ENCODE data around the gene PLA2G2A.

Gene PLA2G2A

DNA sequence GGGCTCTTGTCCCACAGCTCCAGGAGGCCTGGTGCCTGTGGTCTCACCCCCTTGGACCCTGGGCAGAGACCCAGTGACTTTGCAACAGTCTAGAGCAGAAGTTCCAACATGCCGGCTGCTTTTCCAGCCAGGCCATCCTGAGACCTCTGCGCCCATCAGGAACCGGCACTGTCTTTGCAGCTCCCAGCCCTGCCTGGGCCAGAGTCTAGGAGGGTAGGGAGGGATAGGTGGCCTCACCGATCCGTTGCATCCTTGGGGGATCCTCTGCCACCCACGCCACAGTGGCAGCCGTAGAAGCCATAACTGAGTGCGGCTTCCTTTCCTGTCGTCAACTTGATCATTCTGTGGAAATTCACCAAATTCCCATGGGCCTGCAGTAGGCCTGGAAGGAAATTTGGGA is 1.3 kb downstream of the PLA2G2A start:
- no peak for DNase-seq (ENCODE audit: low read depth in 1 of 2, low spot score in 1 of 2)
- TF ChIP-seq SPI1 (IDR thresholded peaks at IDR 0.05; ENCODE audit: borderline replicate concordance, low read depth) (no peak), GABPA (IDR thresholded peaks at IDR 0.05; ENCODE audit: low read depth) (no peak), POLR2AphosphoS5 (IDR thresholded peaks at IDR 0.05; ENCODE audit: low read depth) (no peak)
- TF ChIP-seq, protein P1, sequence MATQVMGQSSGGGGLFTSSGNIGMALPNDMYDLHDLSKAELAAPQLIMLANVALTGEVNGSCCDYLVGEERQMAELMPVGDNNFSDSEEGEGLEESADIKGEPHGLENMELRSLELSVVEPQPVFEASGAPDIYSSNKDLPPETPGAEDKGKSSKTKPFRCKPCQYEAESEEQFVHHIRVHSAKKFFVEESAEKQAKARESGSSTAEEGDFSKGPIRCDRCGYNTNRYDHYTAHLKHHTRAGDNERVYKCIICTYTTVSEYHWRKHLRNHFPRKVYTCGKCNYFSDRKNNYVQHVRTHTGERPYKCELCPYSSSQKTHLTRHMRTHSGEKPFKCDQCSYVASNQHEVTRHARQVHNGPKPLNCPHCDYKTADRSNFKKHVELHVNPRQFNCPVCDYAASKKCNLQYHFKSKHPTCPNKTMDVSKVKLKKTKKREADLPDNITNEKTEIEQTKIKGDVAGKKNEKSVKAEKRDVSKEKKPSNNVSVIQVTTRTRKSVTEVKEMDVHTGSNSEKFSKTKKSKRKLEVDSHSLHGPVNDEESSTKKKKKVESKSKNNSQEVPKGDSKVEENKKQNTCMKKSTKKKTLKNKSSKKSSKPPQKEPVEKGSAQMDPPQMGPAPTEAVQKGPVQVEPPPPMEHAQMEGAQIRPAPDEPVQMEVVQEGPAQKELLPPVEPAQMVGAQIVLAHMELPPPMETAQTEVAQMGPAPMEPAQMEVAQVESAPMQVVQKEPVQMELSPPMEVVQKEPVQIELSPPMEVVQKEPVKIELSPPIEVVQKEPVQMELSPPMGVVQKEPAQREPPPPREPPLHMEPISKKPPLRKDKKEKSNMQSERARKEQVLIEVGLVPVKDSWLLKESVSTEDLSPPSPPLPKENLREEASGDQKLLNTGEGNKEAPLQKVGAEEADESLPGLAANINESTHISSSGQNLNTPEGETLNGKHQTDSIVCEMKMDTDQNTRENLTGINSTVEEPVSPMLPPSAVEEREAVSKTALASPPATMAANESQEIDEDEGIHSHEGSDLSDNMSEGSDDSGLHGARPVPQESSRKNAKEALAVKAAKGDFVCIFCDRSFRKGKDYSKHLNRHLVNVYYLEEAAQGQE (IDR thresholded peaks at IDR 0.05; ENCODE audit: insufficient replicate concordance, low read depth) = no peak
- TF ChIP-seq, protein P2, sequence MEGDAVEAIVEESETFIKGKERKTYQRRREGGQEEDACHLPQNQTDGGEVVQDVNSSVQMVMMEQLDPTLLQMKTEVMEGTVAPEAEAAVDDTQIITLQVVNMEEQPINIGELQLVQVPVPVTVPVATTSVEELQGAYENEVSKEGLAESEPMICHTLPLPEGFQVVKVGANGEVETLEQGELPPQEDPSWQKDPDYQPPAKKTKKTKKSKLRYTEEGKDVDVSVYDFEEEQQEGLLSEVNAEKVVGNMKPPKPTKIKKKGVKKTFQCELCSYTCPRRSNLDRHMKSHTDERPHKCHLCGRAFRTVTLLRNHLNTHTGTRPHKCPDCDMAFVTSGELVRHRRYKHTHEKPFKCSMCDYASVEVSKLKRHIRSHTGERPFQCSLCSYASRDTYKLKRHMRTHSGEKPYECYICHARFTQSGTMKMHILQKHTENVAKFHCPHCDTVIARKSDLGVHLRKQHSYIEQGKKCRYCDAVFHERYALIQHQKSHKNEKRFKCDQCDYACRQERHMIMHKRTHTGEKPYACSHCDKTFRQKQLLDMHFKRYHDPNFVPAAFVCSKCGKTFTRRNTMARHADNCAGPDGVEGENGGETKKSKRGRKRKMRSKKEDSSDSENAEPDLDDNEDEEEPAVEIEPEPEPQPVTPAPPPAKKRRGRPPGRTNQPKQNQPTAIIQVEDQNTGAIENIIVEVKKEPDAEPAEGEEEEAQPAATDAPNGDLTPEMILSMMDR (IDR thresholded peaks at IDR 0.05; ENCODE audit: insufficient read depth, low read length) = no peak
- Histone ChIP-seq H3K27me3 (ENCODE audit: insufficient read depth, poor library complexity, severe bottlenecking) (peaks cover 5% of the 10 kb centered on the region), H3K27ac (replicated peaks) (no peak overlapping the region), H3K4me3 (replicated peaks; ENCODE audit: insufficient read depth, low read length) (no peak overlapping the region)

DNA sequence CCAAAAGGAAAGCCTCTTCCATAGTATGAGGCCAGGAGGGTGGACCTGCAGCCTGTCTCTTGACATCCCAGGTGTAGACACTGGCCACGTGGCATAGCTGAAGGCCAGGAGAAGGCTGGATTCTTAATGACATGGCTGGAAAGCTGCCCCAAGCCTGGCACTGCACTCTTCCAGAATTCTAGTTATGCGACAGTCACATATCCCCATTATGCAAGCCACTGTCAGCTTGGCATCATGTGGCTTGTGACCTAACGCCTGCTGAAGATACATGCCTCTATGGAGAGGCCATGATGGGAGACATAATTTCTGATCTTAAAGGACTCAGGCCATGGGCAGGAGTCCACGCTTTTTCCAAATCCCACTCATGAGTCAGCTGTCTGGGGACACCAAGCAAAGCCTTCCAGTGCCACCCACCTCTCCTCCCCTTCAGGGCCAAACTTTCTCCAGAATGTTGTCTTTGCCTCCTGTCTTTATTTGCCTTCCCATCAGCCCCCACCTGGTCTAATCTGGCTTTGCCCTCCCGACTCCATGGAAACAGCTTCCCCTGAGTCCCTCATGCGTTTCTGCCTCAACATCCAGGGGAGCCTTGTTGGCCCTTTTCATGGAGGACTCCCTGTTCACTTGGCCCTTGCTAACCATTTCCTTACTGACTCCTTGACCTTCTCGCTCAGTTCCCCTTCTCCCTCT is 3.0 kb downstream of the PLA2G2A start:
- Histone ChIP-seq H3K4me3 (replicated peaks; ENCODE audit: insufficient read depth, low read length) (no peak overlapping the region), H3K27me3 (ENCODE audit: insufficient read depth, poor library complexity, severe bottlenecking) (peaks cover 5% of the 10 kb centered on the region), H3K27ac (replicated peaks) (no peak overlapping the region)
- TF ChIP-seq GABPA (IDR thresholded peaks at IDR 0.05; ENCODE audit: low read depth) = no peak
- TF ChIP-seq, protein P1 (IDR thresholded peaks at IDR 0.05; ENCODE audit: insufficient replicate concordance, low read depth) = no peak
- no peak for TF ChIP-seq POLR2AphosphoS5 (IDR thresholded peaks at IDR 0.05; ENCODE audit: low read depth)
- TF ChIP-seq SPI1 (IDR thresholded peaks at IDR 0.05; ENCODE audit: borderline replicate concordance, low read depth) = no peak
- TF ChIP-seq, protein P2 (IDR thresholded peaks at IDR 0.05; ENCODE audit: insufficient read depth, low read length) = no peak
- no peak for DNase-seq (ENCODE audit: low read depth in 1 of 2, low spot score in 1 of 2)

DNA sequence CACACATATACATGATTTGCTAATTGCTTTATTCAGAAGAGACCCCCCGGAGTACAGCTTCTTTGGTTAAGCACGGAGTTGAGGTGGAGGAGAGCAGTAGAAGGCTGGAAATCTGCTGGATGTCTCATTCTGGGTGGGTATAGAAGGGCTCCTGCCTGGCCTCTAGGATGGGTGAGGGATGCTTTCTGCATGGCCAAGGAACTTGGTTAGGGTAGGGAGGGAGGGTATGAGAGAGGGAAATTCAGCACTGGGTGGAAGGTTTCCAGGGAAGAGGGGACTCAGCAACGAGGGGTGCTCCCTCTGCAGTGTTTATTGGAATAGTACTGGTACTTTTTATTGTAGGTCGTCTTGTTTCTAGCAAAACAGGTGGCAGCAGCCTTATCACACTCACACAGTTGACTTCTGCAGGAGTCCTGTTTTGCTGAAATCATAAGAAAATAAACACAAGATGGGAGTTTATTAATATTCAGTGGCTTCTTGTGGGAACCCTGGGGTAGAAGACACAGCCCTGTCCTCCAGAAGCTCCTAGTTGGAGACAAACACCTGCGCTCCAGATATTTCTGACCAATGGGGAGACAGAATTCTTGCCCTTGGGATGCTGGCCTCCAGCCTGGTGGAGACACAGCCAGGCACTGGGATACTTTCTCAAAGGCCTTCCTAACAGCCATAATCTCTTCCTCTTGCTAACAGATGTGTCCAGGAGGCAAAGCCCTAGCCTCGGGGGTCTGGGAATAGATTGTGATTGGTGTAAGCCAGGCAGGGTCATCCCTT is 3.8 kb downstream of the PLA2G2A start:
- no peak for DNase-seq (ENCODE audit: low read depth in 1 of 2, low spot score in 1 of 2)
- TF ChIP-seq GABPA (IDR thresholded peaks at IDR 0.05; ENCODE audit: low read depth) = no peak
- TF ChIP-seq, protein P1 (IDR thresholded peaks at IDR 0.05; ENCODE audit: insufficient replicate concordance, low read depth) = no peak
- TF ChIP-seq, protein P2 (IDR thresholded peaks at IDR 0.05; ENCODE audit: insufficient read depth, low read length) = no peak
- no peak for TF ChIP-seq POLR2AphosphoS5 (IDR thresholded peaks at IDR 0.05; ENCODE audit: low read depth)
- TF ChIP-seq SPI1 (IDR thresholded peaks at IDR 0.05; ENCODE audit: borderline replicate concordance, low read depth) = no peak
- Histone ChIP-seq H3K27me3 (ENCODE audit: insufficient read depth, poor library complexity, severe bottlenecking) (peaks cover 2% of the 10 kb centered on the region), H3K4me3 (replicated peaks; ENCODE audit: insufficient read depth, low read length) (no peak overlapping the region), H3K27ac (replicated peaks) (no peak overlapping the region)
